ENCODE data around the gene BANP. TPM values are rescaled to one million over a fixed set of nuclear protein-coding genes. Genes with fewer than 3 reads are reported as not detected.

The BANP gene
- total RNA-seq, 1 experiment from 2014 or later = 37.2 TPM

DNA sequence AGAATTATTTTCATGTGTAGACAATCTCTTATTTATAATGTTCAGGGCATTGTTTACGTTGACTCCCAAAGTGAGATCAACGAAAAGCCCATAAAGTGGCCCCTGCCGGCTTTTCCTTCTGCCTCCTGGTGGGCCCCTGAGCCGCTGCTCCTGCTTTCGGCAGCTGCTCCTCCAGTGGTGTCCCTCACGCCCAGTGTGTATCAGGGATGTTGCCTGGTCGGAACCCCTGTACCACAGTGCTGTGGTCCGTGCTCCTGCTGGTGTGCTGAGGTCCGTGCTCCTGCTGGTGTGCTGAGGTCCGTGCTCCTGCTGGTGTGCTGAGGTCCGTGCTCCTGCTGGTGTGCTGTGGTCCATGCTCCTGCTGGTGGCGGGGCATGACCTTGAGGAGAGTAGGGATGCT lies 107.6 kb downstream of the BANP start:
- DNase-seq (ENCODE audit: low read depth, low spot score) (no peak), ATAC-seq (no peak)
- no peaks in the 10 kb centered on the region for H3K79me2 ChIP-seq (ENCODE audit: insufficient read depth, low read length)
- intact Hi-C loops (cut with micrococcal nuclease) = no loop called here
- ChIA-PET RAD21 (ENCODE audit: low non-redundant PET in 1 of 2, low total read pairs in 2 of 2, uncharacterized antibody in 2 of 2, unreplicated experiment in 2 of 2) (no interaction called here), POLR2A (no interaction called here), CTCF (no interaction called here)
- TF ChIP-seq, protein P1, sequence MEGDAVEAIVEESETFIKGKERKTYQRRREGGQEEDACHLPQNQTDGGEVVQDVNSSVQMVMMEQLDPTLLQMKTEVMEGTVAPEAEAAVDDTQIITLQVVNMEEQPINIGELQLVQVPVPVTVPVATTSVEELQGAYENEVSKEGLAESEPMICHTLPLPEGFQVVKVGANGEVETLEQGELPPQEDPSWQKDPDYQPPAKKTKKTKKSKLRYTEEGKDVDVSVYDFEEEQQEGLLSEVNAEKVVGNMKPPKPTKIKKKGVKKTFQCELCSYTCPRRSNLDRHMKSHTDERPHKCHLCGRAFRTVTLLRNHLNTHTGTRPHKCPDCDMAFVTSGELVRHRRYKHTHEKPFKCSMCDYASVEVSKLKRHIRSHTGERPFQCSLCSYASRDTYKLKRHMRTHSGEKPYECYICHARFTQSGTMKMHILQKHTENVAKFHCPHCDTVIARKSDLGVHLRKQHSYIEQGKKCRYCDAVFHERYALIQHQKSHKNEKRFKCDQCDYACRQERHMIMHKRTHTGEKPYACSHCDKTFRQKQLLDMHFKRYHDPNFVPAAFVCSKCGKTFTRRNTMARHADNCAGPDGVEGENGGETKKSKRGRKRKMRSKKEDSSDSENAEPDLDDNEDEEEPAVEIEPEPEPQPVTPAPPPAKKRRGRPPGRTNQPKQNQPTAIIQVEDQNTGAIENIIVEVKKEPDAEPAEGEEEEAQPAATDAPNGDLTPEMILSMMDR (IDR thresholded peaks at IDR 0.05 in 2 of 3, conservative IDR thresholded peaks at IDR 0.05 in 1 of 3; ENCODE audit: borderline replicate concordance in 1 of 3, insufficient read depth in 1 of 3, low read depth in 2 of 3, low read length in 2 of 3) = no peak
- TF ChIP-seq, protein P2, sequence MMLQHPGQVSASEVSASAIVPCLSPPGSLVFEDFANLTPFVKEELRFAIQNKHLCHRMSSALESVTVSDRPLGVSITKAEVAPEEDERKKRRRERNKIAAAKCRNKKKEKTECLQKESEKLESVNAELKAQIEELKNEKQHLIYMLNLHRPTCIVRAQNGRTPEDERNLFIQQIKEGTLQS (IDR thresholded peaks at IDR 0.05) = no peak
- TF ChIP-seq, protein P3, sequence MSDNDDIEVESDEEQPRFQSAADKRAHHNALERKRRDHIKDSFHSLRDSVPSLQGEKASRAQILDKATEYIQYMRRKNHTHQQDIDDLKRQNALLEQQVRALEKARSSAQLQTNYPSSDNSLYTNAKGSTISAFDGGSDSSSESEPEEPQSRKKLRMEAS (IDR thresholded peaks at IDR 0.05) = no peak
- no peak for TF ChIP-seq CEBPB (IDR thresholded peaks at IDR 0.05; ENCODE audit: low read depth)
- no peak for TF ChIP-seq POLR2AphosphoS5 (IDR thresholded peaks at IDR 0.05; ENCODE audit: low read depth, low read length)
- TF ChIP-seq ZFX (IDR thresholded peaks at IDR 0.05) = no peak
- no peak for TF ChIP-seq EZH2phosphoT487 (IDR thresholded peaks at IDR 0.05; ENCODE audit: borderline replicate concordance)
- no peak for TF ChIP-seq FOSL1 (IDR thresholded peaks at IDR 0.05; ENCODE audit: low read depth)
- TF ChIP-seq EZH2 (IDR thresholded peaks at IDR 0.05) = no peak
- TF ChIP-seq POLR2A (IDR thresholded peaks at IDR 0.05; ENCODE audit: borderline replicate concordance, extremely low read depth, insufficient read depth, insufficient read length) = no peak
- no peak for TF ChIP-seq RAD21 (IDR thresholded peaks at IDR 0.05; ENCODE audit: low read depth)
- TF ChIP-seq YY1 (IDR thresholded peaks at IDR 0.05; ENCODE audit: extremely low read depth, insufficient replicate concordance, low read depth, low read length) = no peak
- no peak for TF ChIP-seq EGR1 (IDR thresholded peaks at IDR 0.05; ENCODE audit: low read depth)
- TF ChIP-seq CBX3 (IDR thresholded peaks at IDR 0.05; ENCODE audit: low read depth) = no peak
- no peak for TF ChIP-seq SP1 (IDR thresholded peaks at IDR 0.05; ENCODE audit: low read depth)
- no peak for TF ChIP-seq ELF1 (IDR thresholded peaks at IDR 0.05; ENCODE audit: borderline replicate concordance, low read depth)
- TF ChIP-seq, protein P4, sequence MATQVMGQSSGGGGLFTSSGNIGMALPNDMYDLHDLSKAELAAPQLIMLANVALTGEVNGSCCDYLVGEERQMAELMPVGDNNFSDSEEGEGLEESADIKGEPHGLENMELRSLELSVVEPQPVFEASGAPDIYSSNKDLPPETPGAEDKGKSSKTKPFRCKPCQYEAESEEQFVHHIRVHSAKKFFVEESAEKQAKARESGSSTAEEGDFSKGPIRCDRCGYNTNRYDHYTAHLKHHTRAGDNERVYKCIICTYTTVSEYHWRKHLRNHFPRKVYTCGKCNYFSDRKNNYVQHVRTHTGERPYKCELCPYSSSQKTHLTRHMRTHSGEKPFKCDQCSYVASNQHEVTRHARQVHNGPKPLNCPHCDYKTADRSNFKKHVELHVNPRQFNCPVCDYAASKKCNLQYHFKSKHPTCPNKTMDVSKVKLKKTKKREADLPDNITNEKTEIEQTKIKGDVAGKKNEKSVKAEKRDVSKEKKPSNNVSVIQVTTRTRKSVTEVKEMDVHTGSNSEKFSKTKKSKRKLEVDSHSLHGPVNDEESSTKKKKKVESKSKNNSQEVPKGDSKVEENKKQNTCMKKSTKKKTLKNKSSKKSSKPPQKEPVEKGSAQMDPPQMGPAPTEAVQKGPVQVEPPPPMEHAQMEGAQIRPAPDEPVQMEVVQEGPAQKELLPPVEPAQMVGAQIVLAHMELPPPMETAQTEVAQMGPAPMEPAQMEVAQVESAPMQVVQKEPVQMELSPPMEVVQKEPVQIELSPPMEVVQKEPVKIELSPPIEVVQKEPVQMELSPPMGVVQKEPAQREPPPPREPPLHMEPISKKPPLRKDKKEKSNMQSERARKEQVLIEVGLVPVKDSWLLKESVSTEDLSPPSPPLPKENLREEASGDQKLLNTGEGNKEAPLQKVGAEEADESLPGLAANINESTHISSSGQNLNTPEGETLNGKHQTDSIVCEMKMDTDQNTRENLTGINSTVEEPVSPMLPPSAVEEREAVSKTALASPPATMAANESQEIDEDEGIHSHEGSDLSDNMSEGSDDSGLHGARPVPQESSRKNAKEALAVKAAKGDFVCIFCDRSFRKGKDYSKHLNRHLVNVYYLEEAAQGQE (IDR thresholded peaks at IDR 0.05; ENCODE audit: low read depth) = no peak
- no peaks in the 10 kb centered on the region; a peak in 1 of 4 replicates for H3K36me3 ChIP-seq (ENCODE audit: control insufficient read depth in 1 of 2, insufficient read depth in 2 of 2, low read length in 2 of 2)
- no peak overlapping the region for H3K4me2 ChIP-seq (ENCODE audit: low read length)
- no peaks in the 10 kb centered on the region for H3K9me2 ChIP-seq (ENCODE audit: insufficient read depth)
- H3K27me3 ChIP-seq (ENCODE audit: insufficient read depth, low read length) = no peaks in the 10 kb centered on the region
- H4K20me1 ChIP-seq (ENCODE audit: insufficient read depth) = no peaks in the 10 kb centered on the region
- no peak overlapping the region for H3K9ac ChIP-seq (ENCODE audit: low read length)
- BruUV-seq (replicated peaks) = no TSS peak
- H3K4me3 ChIP-seq (replicated peaks in 1 of 2; ENCODE audit: low read depth in 1 of 2, low read length in 2 of 2) = no peak overlapping the region
- no peak overlapping the region for H2AFZ ChIP-seq (ENCODE audit: low read depth, low read length, poor library complexity, severe bottlenecking)
- no peaks in the 10 kb centered on the region for H3K4me1 ChIP-seq (ENCODE audit: control insufficient read depth in 1 of 2, insufficient read depth in 2 of 2, low read length in 2 of 2)
- no peak overlapping the region for H3K27ac ChIP-seq (ENCODE audit: low read depth, low read length)
- H3K9me3 ChIP-seq (ENCODE audit: control insufficient read depth in 1 of 2, insufficient read depth in 1 of 2, low read depth in 1 of 2, low read length in 2 of 2) = no peaks in the 10 kb centered on the region

All from HCT116 (cell line).